ENCODE data around the gene BBS7. TPM values are rescaled to one million over a fixed set of nuclear protein-coding genes. Genes with fewer than 3 reads are reported as not detected.

The BBS7 gene
- polyA plus RNA-seq, 2 of the 4 experiments (the other 2 are of a cell fraction) = 12.6 to 17.7 TPM

GRCh38 chr4:121799867-121800501 lies 70.3 kb downstream of the BBS7 start:
- TF ChIP-seq PHF8 (IDR thresholded peaks at IDR 0.05; ENCODE audit: borderline replicate concordance, low read depth) = no peak
- TF ChIP-seq, protein P1, sequence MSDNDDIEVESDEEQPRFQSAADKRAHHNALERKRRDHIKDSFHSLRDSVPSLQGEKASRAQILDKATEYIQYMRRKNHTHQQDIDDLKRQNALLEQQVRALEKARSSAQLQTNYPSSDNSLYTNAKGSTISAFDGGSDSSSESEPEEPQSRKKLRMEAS (IDR thresholded peaks at IDR 0.05) = no peak
- no peak for TF ChIP-seq HOXB5 (CRISPR knock-in tag; IDR thresholded peaks at IDR 0.05)
- TF ChIP-seq MAZ (IDR thresholded peaks at IDR 0.05; ENCODE audit: borderline replicate concordance, low read depth, low read length) = no peak
- TF ChIP-seq HEYL (CRISPR knock-in tag; IDR thresholded peaks at IDR 0.05) = no peak
- no peak for TF ChIP-seq MAFK (IDR thresholded peaks at IDR 0.05; ENCODE audit: partially characterized antibody)
- no peak for TF ChIP-seq RCOR1 (IDR thresholded peaks at IDR 0.05; ENCODE audit: low read depth, low read length)
- TF ChIP-seq TFCP2L1 (CRISPR knock-in tag; IDR thresholded peaks at IDR 0.05) = no peak
- TF ChIP-seq CEBPB (IDR thresholded peaks at IDR 0.05) = no peak
- no peak for TF ChIP-seq EHMT2 (IDR thresholded peaks at IDR 0.05; ENCODE audit: low read depth)
- TF ChIP-seq BHLHE40 (IDR thresholded peaks at IDR 0.05; ENCODE audit: low read depth, low read length) = no peak
- TF ChIP-seq HOXB13 (CRISPR knock-in tag; IDR thresholded peaks at IDR 0.05; ENCODE audit: low read depth) = no peak
- no peak overlapping the region for H3K4me3 ChIP-seq
- no peak overlapping the region; a peak in 1 of 6 replicates for H3K27ac ChIP-seq
- ATAC-seq = no peak
- WGBS (ENCODE audit: missing lambda C conversion rate) = 59% methylated on average over 3 of the region's 3 CpGs
- no peaks in the 10 kb centered on the region for H3K9me3 ChIP-seq
- H3K4me1 ChIP-seq = 0 out of 3 replicates have a peak, but pooled peaks cover 11% of the 10 kb centered on the region
- POLR2A ChIA-PET = interaction anchor here (0.7 to 1.5 kb wide), 2 partner anchors 10 to 103 kb away, joined by 3 to 4 read pairs; partner anchors contain the start of gene ANXA5
- H3K4me2 ChIP-seq = peak overlapping the region; percentile 82
- no peak for FAIRE-seq
- CTCF ChIA-PET = no interaction called here
- no peak for DNase-seq (ENCODE audit: low read depth in 1 of 2, low spot score in 1 of 2)

DNA sequence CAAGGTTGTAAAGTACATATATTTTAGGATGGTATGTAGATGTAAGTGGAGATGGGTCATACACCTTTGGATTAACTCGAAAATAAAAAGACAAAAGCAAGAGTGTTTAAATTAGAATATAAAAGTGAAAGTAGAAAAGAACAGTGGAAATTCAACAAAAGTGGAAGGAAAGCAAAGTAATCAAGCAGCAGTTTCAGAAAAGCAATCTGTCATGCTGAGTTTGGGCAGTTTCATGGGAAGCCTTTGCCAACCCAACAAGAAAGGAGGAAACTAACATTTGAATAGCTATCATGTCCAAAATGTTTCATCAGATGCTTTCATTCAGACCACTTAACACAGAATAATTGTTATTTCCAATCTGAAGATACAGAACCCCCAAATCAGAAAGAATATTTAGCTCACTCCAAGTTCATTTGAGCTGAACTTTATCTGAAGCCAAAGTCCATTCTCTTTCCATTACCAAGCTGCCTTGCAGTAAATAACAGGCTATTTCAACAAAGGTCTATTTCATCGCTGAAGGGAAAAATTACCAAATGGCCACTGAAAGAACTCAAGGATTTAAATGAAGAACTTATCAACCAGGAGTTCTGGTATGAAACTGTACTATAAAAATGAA lies 71.0 kb downstream of the BBS7 start:
- DNase-seq (ENCODE audit: low read depth in 1 of 2, low spot score in 1 of 2) (no peak), ATAC-seq (no peak), FAIRE-seq (no peak)
- Histone ChIP-seq H3K4me3 (no peak overlapping the region), H3K4me1 (peaks cover 15% of the 10 kb centered on the region; the same call in 1 of the 3 replicates), H3K4me2 (no peak overlapping the region; the same call in 2 of the 3 replicates), H3K9me3 (no peaks in the 10 kb centered on the region), H3K27ac (no peak overlapping the region)
- 55% methylated on average over 2 of the region's 2 CpGs for WGBS (ENCODE audit: missing lambda C conversion rate)
- ChIA-PET POLR2A (no interaction called here), CTCF (no interaction called here)
- TF ChIP-seq, protein P2, sequence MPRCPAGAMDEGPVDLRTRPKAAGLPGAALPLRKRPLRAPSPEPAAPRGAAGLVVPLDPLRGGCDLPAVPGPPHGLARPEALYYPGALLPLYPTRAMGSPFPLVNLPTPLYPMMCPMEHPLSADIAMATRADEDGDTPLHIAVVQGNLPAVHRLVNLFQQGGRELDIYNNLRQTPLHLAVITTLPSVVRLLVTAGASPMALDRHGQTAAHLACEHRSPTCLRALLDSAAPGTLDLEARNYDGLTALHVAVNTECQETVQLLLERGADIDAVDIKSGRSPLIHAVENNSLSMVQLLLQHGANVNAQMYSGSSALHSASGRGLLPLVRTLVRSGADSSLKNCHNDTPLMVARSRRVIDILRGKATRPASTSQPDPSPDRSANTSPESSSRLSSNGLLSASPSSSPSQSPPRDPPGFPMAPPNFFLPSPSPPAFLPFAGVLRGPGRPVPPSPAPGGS (IDR thresholded peaks at IDR 0.05) = no peak
- no peak for TF ChIP-seq RAD21 (conservative IDR thresholded peaks at IDR 0.05 in 1 of 2, IDR thresholded peaks at IDR 0.05 in 1 of 2)
- TF ChIP-seq FOSB (CRISPR knock-in tag; IDR thresholded peaks at IDR 0.05) = no peak
- no peak for TF ChIP-seq PBX3 (IDR thresholded peaks at IDR 0.05)
- no peak for TF ChIP-seq CBX8 (IDR thresholded peaks at IDR 0.05)
- TF ChIP-seq RNF2 (IDR thresholded peaks at IDR 0.05; ENCODE audit: borderline replicate concordance, low read depth) = no peak
- TF ChIP-seq RFX5 (IDR thresholded peaks at IDR 0.05) = no peak
- TF ChIP-seq PHF8 (IDR thresholded peaks at IDR 0.05; ENCODE audit: borderline replicate concordance, low read depth) = no peak
- no peak for TF ChIP-seq MAZ (IDR thresholded peaks at IDR 0.05; ENCODE audit: borderline replicate concordance, low read depth, low read length)
- no peak for TF ChIP-seq HOXB13 (CRISPR knock-in tag; IDR thresholded peaks at IDR 0.05; ENCODE audit: low read depth)
- TF ChIP-seq CEBPB (IDR thresholded peaks at IDR 0.05) = no peak
- no peak for TF ChIP-seq ZC3H11A (IDR thresholded peaks at IDR 0.05)
- no peak for TF ChIP-seq HOXB5 (CRISPR knock-in tag; IDR thresholded peaks at IDR 0.05)
- no peak for TF ChIP-seq ZFP36 (IDR thresholded peaks at IDR 0.05; ENCODE audit: borderline replicate concordance, partially characterized antibody)
- TF ChIP-seq NR3C1 (IDR thresholded peaks at IDR 0.05) = no peak
- no peak for TF ChIP-seq MYC (IDR thresholded peaks at IDR 0.05; ENCODE audit: borderline replicate concordance, low read length)
- TF ChIP-seq FOXS1 (CRISPR knock-in tag; IDR thresholded peaks at IDR 0.05) = no peak
- no peak for TF ChIP-seq CBX2 (IDR thresholded peaks at IDR 0.05; ENCODE audit: borderline replicate concordance, low read depth)
- no peak for TF ChIP-seq RARB (CRISPR knock-in tag; IDR thresholded peaks at IDR 0.05)
- TF ChIP-seq BHLHE40 (IDR thresholded peaks at IDR 0.05; ENCODE audit: low read depth, low read length) = no peak
